Non-pigmented ciliary epithelial cell (primary cell): ENCODE data around the gene MYLK.

Experiments
- DNase-seq: peaks from one replicate; pipeline ENCODE4 v3.0.0-alpha.2; 2010; ENCODE audit warnings: low read depth

Gene MYLK

DNA sequence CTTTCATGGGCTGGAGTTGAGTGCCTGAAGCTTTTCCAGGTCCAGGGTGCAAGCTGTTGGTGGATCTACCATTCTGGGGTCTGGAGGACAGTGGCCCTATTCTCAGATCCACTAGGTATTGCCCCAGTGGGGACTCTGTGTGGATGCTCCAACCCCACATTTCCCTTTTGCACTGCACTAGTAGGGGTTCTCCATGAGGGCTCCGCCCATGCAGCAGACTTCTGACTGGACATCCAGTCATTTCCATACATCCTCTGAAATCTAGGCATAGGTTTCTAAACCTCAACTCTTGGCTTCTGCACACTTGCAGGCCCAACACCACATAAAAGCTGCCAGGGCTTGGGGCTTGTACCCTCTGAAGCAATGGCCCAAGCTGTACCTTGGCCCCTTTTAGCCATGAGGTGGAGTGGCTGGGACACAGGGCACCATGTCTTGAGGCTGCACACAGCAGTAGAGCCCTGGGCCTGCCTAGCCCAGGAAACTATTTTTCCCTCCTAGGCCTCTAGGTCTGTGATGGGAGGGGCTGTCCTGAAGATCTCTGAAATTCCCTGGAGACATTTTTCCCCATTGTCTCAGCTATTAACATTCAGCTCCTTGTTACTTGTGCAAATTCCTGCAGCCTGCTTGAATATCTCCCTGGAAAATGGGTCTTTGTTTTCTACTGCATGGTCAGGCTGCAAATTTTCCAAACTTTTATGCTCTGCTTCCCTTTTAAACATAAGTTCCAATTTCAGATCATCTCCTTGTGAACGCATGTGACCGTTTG lies 293.3 kb downstream of the MYLK start:
- no peak for DNase-seq

DNA sequence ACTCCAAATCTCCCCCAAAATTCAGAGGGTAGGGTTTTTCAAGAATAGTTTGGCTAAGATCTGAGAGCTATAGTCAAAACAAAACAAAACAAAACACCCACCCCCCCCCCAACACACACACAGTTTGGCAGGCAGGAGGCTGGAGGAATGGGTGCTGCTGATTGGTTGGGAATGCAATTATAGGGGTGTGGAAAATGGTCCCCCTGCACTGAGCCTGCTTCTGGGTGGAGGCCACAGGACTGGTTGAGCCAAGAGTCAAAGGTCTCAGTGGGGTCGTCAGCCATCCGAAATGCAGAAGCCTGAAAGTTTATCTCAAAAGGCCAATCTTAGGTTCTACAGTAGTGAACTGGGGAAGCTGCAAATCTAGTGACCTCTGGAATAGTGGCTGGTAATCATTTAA lies 296.7 kb downstream of the MYLK start:
- no peak for DNase-seq

DNA sequence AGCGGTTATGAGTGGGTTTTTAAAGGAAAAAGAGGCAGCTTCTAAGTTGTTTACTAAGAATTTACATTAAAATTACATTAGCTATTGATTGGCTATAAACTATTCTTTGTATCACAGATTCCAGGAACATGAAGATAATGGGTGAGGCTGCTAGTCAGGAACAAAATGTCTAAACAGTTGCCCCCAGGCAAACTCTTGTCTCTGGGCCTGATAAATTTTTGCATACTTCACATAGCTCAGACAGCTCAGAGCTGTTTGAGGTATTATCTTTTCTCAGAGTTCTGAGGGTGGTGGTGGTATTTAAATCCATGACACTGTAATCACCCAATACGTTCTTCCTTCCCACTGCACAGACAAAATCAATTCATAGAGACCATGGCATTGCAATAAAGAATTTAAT lies 297.2 kb downstream of the MYLK start:
- DNase-seq: peak; percentile 57

DNA sequence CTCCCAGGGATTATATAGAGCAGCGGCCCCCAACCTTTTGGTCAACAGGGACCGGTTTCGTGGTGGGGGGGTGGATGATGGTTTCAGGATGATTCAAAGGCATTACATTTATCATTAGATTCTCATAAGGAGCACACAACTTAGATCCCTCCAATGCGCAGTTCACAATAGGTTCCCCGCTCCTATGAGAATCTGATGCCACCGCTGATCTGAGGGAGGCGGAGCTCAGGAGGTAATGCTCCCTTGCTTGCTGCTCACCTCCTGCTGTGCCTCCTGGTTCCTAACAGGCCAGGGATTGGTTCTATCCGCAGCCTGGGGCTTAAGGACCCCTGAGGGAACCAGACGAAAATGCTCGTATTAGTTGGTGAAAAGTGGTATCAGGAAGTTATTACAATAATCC lies 298.0 kb downstream of the MYLK start:
- peak; percentile 35 for DNase-seq

DNA sequence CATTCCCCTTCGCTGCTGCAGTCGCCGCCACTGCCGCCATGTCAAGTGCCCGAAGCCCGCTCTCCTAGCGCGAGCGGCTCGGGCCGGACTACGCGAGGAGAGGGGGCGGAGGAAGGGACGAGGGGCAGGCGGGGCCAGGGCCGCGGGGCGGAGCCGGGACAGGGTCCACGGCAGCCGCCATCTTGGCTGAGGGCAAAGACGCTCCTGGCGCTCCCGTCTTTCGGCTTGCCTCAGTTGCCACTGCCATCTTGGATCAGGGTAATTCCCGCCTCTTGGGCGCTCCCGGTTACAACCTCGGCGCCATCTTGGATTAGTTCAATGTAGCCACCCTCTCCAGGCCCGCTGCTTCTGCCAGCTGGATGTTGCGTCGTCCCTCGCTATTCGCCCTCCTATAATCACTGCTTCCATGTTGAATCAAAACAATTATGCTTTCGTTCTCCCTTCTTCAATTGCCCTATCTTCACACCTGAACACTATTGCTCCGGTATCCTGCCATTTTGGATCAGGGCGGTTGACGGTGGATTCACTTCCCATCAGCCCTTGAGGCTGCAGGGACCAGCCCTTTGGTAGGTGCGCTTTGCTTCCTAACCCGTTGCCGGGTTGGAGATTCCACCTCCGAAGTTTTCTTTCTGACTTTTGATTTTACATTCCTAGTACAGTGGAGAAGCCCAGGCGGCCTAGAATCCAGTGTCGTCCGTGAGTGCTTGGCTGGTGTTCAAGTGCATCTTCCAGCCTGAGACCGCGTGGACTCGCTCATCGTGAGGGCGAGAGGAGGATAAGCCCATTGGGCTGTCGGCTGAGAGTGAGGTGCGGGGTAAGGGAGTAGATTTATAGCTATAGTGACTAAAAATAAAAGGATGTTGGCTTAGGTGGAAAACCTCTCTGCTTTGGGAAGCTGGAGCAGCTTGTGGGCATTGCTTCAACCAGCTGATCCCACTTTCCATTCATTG lies 298.9 kb downstream of the MYLK start, which contains the start of gene HACD2:
Gene HACD2 (minus strand): TSS at position 66 of the 950 bp plus-strand sequence. CDS start 26 bp downstream, at position 40.
- DNase-seq: peak; percentile 86

DNA sequence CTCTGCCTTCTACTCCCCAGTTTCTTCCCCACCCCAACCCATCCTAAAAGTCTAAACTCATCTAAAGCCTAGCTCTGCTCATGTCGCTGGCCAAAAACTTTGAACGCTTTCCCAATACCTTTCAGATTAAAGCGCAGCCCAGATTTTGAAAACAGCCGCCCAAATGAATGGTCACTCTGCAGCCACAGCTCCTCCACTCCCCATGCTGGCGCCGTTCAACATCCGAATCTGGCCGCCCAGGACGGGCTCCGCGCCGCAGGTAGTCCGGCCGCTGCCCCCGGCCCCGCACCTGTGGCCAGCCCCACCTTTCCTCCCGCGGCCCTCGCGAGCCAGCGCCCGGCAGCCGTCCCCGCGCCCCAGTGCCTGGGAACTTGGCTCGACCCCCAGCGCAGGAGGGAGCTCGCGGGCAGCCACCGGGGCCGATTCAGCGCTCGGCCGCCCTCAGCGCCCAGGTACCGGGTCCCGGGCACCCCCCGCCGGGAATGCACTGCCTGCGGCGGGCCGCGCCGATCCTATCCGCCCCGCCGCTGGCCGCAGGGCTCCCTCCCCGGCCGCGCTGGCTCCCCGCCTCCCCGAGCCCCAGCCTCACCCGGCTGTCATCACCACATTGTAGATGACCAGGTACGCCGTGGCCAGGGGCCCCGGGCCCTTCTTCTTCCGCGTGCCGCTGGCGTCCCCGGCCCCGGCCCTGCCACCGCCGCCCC lies 299.7 kb downstream of the MYLK start:
- no peak for DNase-seq

DNA sequence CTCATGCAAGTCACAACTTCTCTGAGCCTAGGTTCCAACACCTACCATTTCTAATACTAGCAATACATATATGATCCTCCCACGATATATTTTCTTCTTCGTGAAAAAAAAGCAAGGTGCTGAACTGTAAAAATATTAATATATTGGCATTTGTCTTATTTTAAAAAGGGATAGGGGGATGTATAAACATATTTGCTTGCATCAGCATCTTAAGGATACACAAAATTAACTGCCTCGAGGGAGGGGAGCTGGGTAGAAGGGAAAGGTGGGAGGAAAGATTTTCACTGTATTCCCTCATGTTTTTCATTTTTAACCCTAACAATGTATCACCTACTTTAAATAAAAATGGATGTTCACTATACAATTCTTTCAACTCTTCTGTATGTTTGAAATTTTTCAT lies 300.6 kb downstream of the MYLK start:
- no peak for DNase-seq

DNA sequence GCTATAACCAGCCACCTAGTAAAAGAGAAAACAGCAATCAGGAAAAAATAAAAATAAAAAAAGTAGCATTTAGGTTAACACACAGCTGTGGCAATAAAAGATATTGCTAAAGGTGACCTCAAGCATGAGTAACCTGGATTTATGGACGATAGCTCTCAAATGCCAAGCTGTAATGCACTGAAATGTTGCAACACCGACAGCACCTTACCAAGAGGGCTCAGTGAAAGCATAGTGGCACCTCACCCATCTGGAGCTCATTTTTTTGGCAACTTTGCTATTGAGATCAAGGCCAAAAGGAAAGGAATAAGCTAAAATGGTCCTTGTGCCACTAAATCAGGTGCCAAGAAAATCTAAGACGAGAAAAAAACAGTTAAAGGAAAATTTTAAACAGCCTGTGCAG lies 301.8 kb downstream of the MYLK start:
- no peak for DNase-seq

DNA sequence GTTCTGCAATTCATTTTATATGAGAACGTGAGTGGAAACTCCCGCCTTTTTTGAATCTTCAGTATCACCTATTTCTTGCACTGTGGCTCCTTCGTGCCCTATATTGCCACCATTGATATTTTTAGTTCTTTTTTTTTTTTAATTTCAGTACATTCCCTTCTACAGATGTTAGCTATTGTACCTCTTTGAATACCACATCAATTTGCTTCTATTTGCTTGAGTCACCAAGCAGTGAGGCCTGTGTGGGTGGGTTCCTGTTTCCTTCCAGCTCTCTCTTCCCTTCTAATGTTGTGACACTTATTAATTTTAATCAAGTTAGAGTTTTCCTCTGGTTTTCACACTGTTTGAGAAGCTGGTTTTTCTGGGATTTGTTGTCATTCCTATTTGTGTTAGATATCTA lies 308.0 kb downstream of the MYLK start:
- DNase-seq: no peak

DNA sequence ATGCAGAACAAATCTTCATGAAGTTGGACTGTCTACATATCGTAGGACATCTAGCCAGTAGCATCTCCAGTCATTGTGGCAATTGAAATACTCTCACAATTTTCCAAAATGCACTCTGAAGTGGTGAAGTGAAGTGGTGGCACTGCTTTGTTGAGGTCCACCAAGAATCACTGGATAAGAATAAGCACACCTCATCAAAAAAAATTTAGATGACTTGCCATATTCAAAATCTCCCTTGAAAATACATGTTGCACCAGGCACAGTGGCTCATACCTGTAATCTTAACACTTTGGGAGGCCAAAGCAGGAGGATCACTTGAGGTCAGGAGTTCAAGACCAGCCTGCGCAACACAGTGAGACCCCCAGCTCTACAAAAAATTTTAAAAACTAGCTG lies 312.2 kb downstream of the MYLK start:
- DNase-seq: no peak

DNA sequence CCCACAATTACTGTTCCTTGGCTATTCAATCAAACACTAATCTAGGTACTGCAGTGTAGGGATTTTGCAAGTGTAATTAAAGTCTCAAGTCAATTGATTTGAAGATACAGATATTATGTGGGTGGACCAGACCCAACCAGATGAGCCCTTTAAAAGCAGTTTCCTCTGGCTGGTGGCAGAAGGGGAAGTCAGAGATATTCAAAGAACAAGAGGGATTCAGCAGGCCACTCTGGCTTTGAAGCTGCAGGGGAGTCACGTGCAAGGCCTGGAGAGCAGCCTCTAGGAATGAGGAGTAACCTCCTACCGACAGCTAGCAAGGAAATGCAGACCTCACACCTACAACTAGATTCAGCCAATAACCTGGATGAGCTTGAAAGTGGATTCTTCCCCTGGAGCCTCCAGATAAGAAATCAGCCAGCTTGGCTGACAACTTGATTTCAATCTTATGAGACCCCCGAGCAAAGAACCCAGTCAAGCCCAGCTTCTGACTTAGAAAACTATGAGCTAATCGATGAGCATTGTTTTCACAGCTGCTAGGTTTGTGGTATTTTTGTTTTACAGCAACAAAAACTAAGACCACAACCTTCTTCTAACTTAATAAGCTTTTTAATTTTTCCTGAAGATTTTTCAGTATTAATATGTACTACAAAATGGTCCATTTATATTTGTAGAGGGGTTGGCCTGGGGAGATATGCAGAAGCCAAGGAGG lies 312.7 kb downstream of the MYLK start:
- DNase-seq: no peak

DNA sequence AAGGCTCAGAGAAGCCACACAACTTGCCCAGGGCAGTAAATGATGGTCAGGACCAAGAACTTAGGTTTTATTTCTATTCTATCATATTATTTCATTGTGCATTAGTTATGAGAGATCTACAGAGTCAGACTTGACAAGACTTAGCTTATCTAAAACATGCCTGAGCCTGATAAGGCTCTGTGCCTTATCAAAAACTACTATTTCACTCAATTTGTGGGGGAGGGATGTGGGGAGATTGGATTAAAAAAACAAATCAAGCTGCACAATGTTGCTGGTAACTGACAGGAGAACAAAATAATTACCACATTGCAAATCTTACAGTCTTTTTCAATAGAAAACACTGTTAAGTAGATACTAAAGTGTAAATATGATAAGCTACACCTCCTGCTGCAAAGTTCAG lies 315.3 kb downstream of the MYLK start:
- DNase-seq: no peak

DNA sequence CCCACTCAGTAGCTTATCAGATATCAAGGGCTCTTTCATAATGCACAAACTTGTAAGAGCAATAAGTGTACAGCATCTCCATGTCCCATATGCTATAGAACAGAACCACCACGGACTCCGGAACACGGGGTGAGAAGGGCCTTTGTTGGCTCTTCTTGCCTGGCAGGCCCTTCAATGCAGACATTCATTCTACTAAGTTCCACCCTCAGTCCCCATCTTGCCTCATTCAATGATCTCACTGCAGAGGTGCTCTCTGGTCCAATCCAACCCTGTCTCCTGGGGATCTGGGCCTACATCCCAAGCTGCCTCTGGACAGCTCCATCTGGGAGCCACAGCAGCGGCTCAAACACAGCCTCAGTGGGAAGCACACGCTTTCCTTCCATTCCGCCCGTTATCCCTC lies 316.1 kb downstream of the MYLK start:
- DNase-seq: no peak

DNA sequence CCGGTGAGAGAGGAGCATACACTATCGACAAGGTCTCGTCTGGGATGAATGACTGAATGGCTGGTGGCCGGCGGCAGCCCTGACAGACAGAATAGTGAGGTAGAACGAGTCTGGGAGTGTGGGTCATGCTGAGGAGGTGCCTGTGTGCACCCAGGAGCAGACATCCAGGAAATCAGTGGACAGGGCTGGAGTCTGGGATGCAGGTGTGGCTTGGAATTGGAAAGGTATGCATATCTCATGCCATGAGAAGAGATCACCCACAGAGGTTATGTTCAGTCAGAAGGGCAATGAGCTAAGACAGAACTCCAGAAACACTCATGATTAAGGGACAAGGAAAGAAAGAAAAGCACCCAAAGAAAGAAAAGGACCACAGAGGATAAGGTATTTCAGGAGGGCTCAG lies 320.1 kb downstream of the MYLK start:
- no peak for DNase-seq

DNA sequence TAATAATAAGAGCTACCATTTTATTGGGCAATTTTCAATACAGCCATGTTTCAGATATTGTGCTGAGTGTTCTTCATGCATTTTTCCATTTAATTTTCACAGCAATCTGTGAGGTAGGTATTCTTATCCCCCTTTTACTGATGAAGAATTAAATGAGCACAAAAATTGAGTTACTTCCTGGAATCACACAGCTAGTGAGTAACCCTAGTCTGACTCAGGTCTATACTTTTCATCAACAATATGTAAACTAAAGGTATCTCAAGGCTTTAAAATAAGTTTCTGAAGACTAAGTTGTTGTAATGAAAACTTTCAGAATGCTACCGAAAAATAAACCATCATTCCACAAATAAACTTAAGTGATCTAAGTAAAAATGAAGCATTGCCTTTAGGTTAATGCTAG lies 321.6 kb downstream of the MYLK start:
- DNase-seq: no peak

DNA sequence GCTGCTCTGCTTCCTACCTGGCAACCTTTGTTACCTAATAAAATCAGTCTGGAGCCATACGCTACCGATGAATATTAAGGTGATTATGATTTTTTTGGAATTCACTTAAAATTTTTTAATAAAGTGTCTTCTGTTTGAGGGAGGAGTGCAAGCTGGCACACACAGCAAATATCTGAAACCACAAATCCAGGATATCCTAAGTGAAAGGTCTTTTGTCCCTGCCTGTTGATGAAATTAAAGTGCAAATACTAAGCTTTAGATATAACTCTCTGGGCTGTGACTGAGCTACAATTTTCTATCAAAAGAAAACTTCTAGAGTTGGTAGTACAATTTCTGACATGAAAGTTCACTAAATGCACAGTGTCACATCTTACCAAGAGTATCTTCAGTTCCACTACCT lies 322.9 kb downstream of the MYLK start:
- no peak for DNase-seq
